Measurements from ENCODE around the gene SPCS3.

GRCh38 chr4:176287546-176287945 lies 32.2 kb upstream of the SPCS3 start:
- TF ChIP-seq CREB1 (CRISPR knock-in tag; IDR thresholded peaks at IDR 0.05; ENCODE audit: low read depth) (no peak), EZH2phosphoT487 (IDR thresholded peaks at IDR 0.05; ENCODE audit: unreplicated experiment) (no peak)

Data from GM23338 (cell line).